ENCODE measurements around the gene JPT1.

- TF ChIP-seq POLR2A (IDR thresholded peaks at IDR 0.05; ENCODE audit: low read length), result no peak
- TF ChIP-seq GATA1 (IDR thresholded peaks at IDR 0.05; ENCODE audit: low read depth, low read length), result no peak
Observed at GRCh38 chr17:75135452-75135851, 18.9 kb downstream of the JPT1 start.
